GM10266 (cell line): ENCODE data around the gene KIAA0319L.

Experiments
- DNase-seq: peaks from one replicate; pipeline ENCODE4 v3.0.0; 2012; ENCODE audit errors: extremely low spot score
- TF ChIP-seq, protein P1 (sequence below): IDR thresholded peaks from 2 replicates; pipeline ENCODE4 v1.5.1; 2012; ENCODE audit warnings: mild to moderate bottlenecking, low read depth; ENCODE audit not compliant: control insufficient read depth, insufficient read depth; ENCODE audit errors: missing control alignments

Gene KIAA0319L

GRCh38 chr1:35441926-35442579 lies 115.2 kb downstream of the KIAA0319L start:
- no peak for DNase-seq
- TF ChIP-seq, protein P1, sequence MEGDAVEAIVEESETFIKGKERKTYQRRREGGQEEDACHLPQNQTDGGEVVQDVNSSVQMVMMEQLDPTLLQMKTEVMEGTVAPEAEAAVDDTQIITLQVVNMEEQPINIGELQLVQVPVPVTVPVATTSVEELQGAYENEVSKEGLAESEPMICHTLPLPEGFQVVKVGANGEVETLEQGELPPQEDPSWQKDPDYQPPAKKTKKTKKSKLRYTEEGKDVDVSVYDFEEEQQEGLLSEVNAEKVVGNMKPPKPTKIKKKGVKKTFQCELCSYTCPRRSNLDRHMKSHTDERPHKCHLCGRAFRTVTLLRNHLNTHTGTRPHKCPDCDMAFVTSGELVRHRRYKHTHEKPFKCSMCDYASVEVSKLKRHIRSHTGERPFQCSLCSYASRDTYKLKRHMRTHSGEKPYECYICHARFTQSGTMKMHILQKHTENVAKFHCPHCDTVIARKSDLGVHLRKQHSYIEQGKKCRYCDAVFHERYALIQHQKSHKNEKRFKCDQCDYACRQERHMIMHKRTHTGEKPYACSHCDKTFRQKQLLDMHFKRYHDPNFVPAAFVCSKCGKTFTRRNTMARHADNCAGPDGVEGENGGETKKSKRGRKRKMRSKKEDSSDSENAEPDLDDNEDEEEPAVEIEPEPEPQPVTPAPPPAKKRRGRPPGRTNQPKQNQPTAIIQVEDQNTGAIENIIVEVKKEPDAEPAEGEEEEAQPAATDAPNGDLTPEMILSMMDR, result no peak

DNA sequence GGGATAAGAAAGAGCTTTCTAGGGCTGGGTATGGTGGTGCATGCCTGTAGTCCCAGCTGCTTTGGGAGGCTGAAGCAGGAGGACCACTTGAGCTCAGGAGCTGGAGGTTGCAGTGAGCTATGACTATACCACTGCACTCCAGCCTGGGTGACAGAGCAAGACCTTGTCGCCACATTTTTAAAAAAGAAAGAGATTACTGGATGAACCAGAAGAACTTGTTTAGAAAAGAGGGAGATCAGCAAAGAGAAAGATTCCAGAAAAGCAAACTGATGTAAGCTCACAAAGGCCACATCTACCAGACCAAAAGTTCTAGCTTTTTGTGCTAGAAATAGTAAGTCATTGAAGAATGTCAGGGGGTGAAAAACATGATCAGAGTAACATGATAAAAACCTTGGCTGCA lies 117.6 kb downstream of the KIAA0319L start:
- no peak for DNase-seq
- TF ChIP-seq, protein P1, result no peak

DNA sequence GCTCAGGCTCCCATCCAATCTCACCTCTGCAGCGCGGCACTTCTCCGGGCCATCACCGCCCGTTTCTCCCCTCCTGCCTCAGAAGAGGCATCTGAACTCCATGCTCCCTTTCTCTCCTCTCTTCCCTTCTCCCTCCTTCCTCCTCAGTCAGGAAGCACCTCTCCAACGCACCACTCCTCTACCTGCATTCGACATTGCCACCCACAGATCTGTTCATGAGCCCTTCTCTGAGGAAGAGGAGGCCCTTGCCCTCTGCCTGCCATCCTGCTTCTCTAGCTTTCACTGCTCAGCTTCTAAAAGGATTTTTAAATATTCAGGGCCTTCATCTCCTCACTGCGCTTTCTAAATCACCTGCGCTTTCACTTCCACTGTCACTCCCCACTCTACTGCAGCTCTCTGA lies 120.0 kb downstream of the KIAA0319L start:
- TF ChIP-seq, protein P1, result no peak
- no peak for DNase-seq

- DNase-seq, result no peak
- TF ChIP-seq, protein P1, result no peak
These were observed 121.1 kb downstream of the KIAA0319L start for GRCh38 chr1:35436078-35436477.

GRCh38 chr1:35434703-35435102 lies 122.5 kb downstream of the KIAA0319L start:
- no peak for DNase-seq
- TF ChIP-seq, protein P1, result no peak

DNA sequence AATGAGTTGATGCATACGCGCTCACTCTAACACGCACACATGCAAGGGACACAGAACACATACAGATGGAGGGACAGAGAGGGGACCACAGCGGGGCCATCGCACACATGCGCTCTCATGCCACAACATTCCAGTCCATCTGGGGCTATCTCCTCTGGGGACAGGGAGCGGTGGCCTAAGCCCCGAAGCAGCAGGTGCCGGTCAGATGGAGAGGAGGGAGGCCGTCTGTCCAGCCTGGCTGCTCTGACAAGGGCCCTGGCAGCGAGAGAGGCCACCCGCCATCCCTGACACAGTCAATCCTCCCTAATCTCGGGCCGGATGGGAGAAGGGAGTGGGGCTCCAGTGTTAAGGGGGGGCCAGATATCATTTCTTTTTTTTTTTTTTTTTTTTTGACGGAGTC lies 123.5 kb downstream of the KIAA0319L start:
- TF ChIP-seq, protein P1, result no peak
- DNase-seq, result no peak

DNA sequence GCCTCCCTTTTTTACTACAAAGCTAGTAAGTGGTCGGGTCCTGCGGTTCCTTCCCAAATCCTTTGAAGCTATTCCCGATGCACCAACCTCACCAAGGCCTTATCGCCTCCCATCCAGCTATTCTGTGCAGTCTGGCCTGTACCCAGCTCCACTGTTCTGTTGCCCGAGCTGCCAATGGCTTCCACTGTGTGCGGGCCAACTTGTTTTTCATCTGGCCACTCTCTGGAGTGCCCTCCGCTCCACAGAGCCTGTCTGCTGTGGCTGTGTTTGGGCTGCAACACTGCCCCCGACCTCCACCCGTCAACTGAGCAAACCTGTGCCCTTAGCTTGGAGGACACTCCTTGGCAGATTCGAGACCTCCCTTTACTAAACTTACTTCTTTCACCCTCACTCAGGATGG lies 125.0 kb downstream of the KIAA0319L start:
- TF ChIP-seq, protein P1, result no peak
- no peak for DNase-seq
